HuH-7.5 (cell line): Measurements from ENCODE around the gene NLGN1.

ENCODE experiments used
- DNase-seq: peaks from one replicate; pipeline ENCODE4 v3.0.0; 2011; ENCODE audit warnings: low spot score

Gene NLGN1

DNA sequence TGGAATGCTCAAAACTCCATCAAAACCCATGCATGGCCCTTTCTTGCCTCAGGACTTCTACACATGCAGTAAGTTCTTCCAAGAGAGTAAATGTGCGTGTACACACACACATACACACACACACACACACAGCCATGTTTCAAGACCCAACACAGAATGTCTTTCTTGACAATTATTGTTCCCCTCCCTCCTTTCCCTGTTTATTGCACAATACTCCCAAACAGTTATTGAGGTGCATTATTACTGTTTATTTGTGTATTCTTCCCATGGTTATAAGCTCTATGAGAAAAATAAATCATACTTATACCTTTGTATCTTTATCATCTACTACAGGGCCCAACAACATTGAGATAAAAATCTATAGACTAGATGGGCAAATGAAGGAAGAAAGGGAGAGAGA, 937.8 kb downstream of the NLGN1 start:
- no peak for DNase-seq

DNA sequence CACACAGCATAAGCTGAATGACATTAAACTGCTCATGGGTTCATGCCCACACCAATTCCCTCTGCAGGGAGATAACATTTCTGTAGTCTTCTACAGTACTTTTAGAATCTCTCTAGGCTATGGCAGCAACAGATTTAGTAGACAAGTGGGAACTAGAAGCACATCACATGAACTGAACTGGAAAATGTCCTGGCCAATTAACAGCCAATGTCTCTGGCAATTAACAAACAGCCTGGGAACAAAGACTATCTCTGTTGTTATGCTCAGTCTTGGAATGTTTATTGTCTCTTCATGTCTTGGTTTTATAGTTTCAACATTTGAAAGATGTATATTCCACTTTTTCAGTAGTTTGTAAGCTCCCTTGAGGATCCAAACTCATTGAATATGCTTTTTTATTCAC, 938.4 kb downstream of the NLGN1 start:
- no peak for DNase-seq
